HG02981 (cell line): ENCODE results near the gene ANKMY2.
"Not testable (repeated sequence)": the region's sequence is repeated elsewhere in the genome, so short reads cannot be mapped to it uniquely, and the experiment has no call there.

Source experiments
- ATAC-seq: cut with Tn5 transposase; IDR thresholded peaks from one replicate; pipeline ENCODE4 v1.9.1; 2021; ENCODE audit warnings: mild to moderate bottlenecking, moderate library complexity; ENCODE audit not compliant: unreplicated experiment

The ANKMY2 gene

GRCh38 chr7:16645593-16646471 lies at the start of gene ANKMY2, which contains the start of gene BZW2:
TSS of gene ANKMY2 (minus strand) at chr7:16645754. CDS start at chr7:16645573, 181 bp downstream.
TSS of gene BZW2 (plus strand) at chr7:16646181. CDS start at chr7:16665444, 19,263 bp downstream.
- ATAC-seq: peak; percentile 97

- no peak for ATAC-seq
Observed at GRCh38 chr7:16694806-16695205, 49.3 kb upstream of the ANKMY2 start.

- no peak for ATAC-seq
Observed at GRCh38 chr7:16693601-16694318, 48.2 kb upstream of the ANKMY2 start.

- no peak for ATAC-seq
Observed at GRCh38 chr7:16691241-16691640, 45.7 kb upstream of the ANKMY2 start.

- no peak for ATAC-seq
Observed at GRCh38 chr7:16688249-16688648, 42.7 kb upstream of the ANKMY2 start.

GRCh38 chr7:16685535-16685934 lies 40.0 kb upstream of the ANKMY2 start:
- no peak for ATAC-seq

- ATAC-seq: no peak
Observed at GRCh38 chr7:16684935-16685334, 39.4 kb upstream of the ANKMY2 start.

- not testable (repeated sequence) for ATAC-seq
Observed at GRCh38 chr7:16678645-16679566, 33.4 kb upstream of the ANKMY2 start.

- ATAC-seq: no peak
Observed at GRCh38 chr7:16677978-16678494, 32.5 kb upstream of the ANKMY2 start.

GRCh38 chr7:16675277-16675676 lies 29.7 kb upstream of the ANKMY2 start:
- no peak for ATAC-seq

- no peak for ATAC-seq
Observed at GRCh38 chr7:16671811-16672210, 26.3 kb upstream of the ANKMY2 start.

- ATAC-seq: no peak
Observed at GRCh38 chr7:16670731-16671344, 25.3 kb upstream of the ANKMY2 start.

GRCh38 chr7:16670021-16670420 lies 24.5 kb upstream of the ANKMY2 start:
- ATAC-seq: no peak

- ATAC-seq: no peak
Observed at GRCh38 chr7:16669581-16669980, 24.0 kb upstream of the ANKMY2 start.

- no peak for ATAC-seq
Observed at GRCh38 chr7:16668978-16669377, 23.4 kb upstream of the ANKMY2 start.

GRCh38 chr7:16668049-16668858 lies 22.7 kb upstream of the ANKMY2 start:
- ATAC-seq: no peak

- no peak for ATAC-seq
Observed at GRCh38 chr7:16667355-16667754, 21.8 kb upstream of the ANKMY2 start.

GRCh38 chr7:16661924-16662323 lies 16.4 kb upstream of the ANKMY2 start:
- ATAC-seq: no peak

- no peak for ATAC-seq
Observed at GRCh38 chr7:16660702-16661464, 15.3 kb upstream of the ANKMY2 start.
